T-helper 2 cell treated with Interferon-gamma antibody and Interleukin-4, amounts not matched to agents 5 μg/mL and 100 μg/mL, for 36 hours (primary cell): ENCODE results near the gene ENPP6.
"Not testable (repeated sequence)": the region's sequence is repeated elsewhere in the genome, so short reads cannot be mapped to it uniquely, and the experiment has no call there.

ENCODE experiments used
- DNase-seq: peaks from one replicate; pipeline ENCODE4 v3.0.0; 2021; ENCODE audit warnings: low spot score
- H3K27ac Mint-ChIP-seq: one replicate; pipeline ENCODE4 v1.8.0; 2021; ENCODE audit warnings: mild to moderate bottlenecking, mixed read lengths
- H3K27me3 Mint-ChIP-seq: one replicate; pipeline ENCODE4 v1.8.0; 2021; ENCODE audit warnings: low read depth, mixed read lengths
- H3K36me3 Mint-ChIP-seq: one replicate; pipeline ENCODE4 v1.8.0; 2021; ENCODE audit warnings: low read depth, mixed read lengths
- H3K4me1 Mint-ChIP-seq: one replicate; pipeline ENCODE4 v1.8.0; 2021; ENCODE audit warnings: low read depth, mixed read lengths
- H3K4me3 Mint-ChIP-seq: one replicate; pipeline ENCODE4 v1.8.0; 2022; ENCODE audit warnings: mild to moderate bottlenecking, moderate library complexity, mixed read lengths
- H3K9me3 Mint-ChIP-seq: one replicate; pipeline ENCODE4 v1.8.0; 2021; ENCODE audit warnings: mixed read lengths

Gene ENPP6

GRCh38 chr4:184142121-184143000, 75.3 kb downstream of the ENPP6 start:
- Mint-ChIP-seq H3K9me3 (no peaks in the 10 kb centered on the region), H3K36me3 (no peaks in the 10 kb centered on the region), H3K4me1 (no peaks in the 10 kb centered on the region), H3K27me3 (peaks cover 3% of the 10 kb centered on the region), H3K4me3 (no peak overlapping the region), H3K27ac (no peak overlapping the region)
- no peak for DNase-seq

GRCh38 chr4:184140901-184141300, 76.8 kb downstream of the ENPP6 start:
- H3K9me3 Mint-ChIP-seq, result peaks cover 11% of the 10 kb centered on the region
- not testable (repeated sequence) for H3K36me3 Mint-ChIP-seq, H3K4me3 Mint-ChIP-seq, DNase-seq, H3K27ac Mint-ChIP-seq, H3K27me3 Mint-ChIP-seq, H3K4me1 Mint-ChIP-seq

- Mint-ChIP-seq H3K9me3 (peaks cover 11% of the 10 kb centered on the region), H3K4me3 (no peak overlapping the region), H3K27ac (no peak overlapping the region), H3K27me3 (peaks cover 15% of the 10 kb centered on the region), H3K36me3 (no peaks in the 10 kb centered on the region), H3K4me1 (no peaks in the 10 kb centered on the region)
- DNase-seq, result no peak
Observed at GRCh38 chr4:184136525-184136924, 81.1 kb downstream of the ENPP6 start.

- Mint-ChIP-seq H3K27ac (no peak overlapping the region), H3K4me3 (no peak overlapping the region), H3K9me3 (no peaks in the 10 kb centered on the region), H3K4me1 (no peaks in the 10 kb centered on the region), H3K27me3 (peaks cover 15% of the 10 kb centered on the region), H3K36me3 (no peaks in the 10 kb centered on the region)
- no peak for DNase-seq
Observed at GRCh38 chr4:184126800-184127199, 90.9 kb downstream of the ENPP6 start.

- H3K4me3 Mint-ChIP-seq, result no peak overlapping the region
- no peak for DNase-seq
- H3K36me3 Mint-ChIP-seq, result no peaks in the 10 kb centered on the region
- peaks cover 9% of the 10 kb centered on the region for H3K27me3 Mint-ChIP-seq
- H3K27ac Mint-ChIP-seq, result no peak overlapping the region
- H3K9me3 Mint-ChIP-seq, result no peaks in the 10 kb centered on the region
- H3K4me1 Mint-ChIP-seq, result no peaks in the 10 kb centered on the region
Observed at GRCh38 chr4:184122631-184123408, 94.9 kb downstream of the ENPP6 start.

- DNase-seq, result no peak
- no peak overlapping the region for H3K4me3 Mint-ChIP-seq
Observed at GRCh38 chr4:184120549-184121127, 97.0 kb downstream of the ENPP6 start.

GRCh38 chr4:184117662-184118199, 99.9 kb downstream of the ENPP6 start:
- H3K4me1 Mint-ChIP-seq, result no peaks in the 10 kb centered on the region
- no peaks in the 10 kb centered on the region for H3K9me3 Mint-ChIP-seq
- H3K36me3 Mint-ChIP-seq, result no peaks in the 10 kb centered on the region
- H3K27ac Mint-ChIP-seq, result no peak overlapping the region
- H3K27me3 Mint-ChIP-seq, result no peaks in the 10 kb centered on the region
- DNase-seq, result no peak
- no peak overlapping the region for H3K4me3 Mint-ChIP-seq

More at GRCh38 chr4:184120549-184121127, 97.0 kb downstream of the ENPP6 start:
- Mint-ChIP-seq H3K9me3 (no peaks in the 10 kb centered on the region), H3K27ac (no peak overlapping the region), H3K36me3 (no peaks in the 10 kb centered on the region), H3K4me1 (no peaks in the 10 kb centered on the region), H3K27me3 (peaks cover 4% of the 10 kb centered on the region)

- Mint-ChIP-seq H3K4me1 (no peaks in the 10 kb centered on the region), H3K36me3 (no peaks in the 10 kb centered on the region), H3K9me3 (no peaks in the 10 kb centered on the region), H3K27ac (no peak overlapping the region), H3K27me3 (no peaks in the 10 kb centered on the region), H3K4me3 (no peak overlapping the region)
- DNase-seq, result no peak
Observed at GRCh38 chr4:184115399-184115798, 102.3 kb downstream of the ENPP6 start.

- DNase-seq, result no peak
- Mint-ChIP-seq H3K4me3 (no peak overlapping the region), H3K27ac (no peak overlapping the region), H3K27me3 (no peaks in the 10 kb centered on the region), H3K36me3 (no peaks in the 10 kb centered on the region), H3K4me1 (no peaks in the 10 kb centered on the region), H3K9me3 (no peaks in the 10 kb centered on the region)
Observed at GRCh38 chr4:184114431-184114830, 103.2 kb downstream of the ENPP6 start.

GRCh38 chr4:184112006-184112550, 105.6 kb downstream of the ENPP6 start:
- H3K27ac Mint-ChIP-seq, result no peak overlapping the region
- H3K4me1 Mint-ChIP-seq, result no peaks in the 10 kb centered on the region
- no peaks in the 10 kb centered on the region for H3K27me3 Mint-ChIP-seq
- no peak overlapping the region for H3K4me3 Mint-ChIP-seq
- H3K36me3 Mint-ChIP-seq, result no peaks in the 10 kb centered on the region
- H3K9me3 Mint-ChIP-seq, result no peaks in the 10 kb centered on the region
- no peak for DNase-seq

- Mint-ChIP-seq H3K4me3 (no peak overlapping the region), H3K27me3 (no peaks in the 10 kb centered on the region), H3K36me3 (no peaks in the 10 kb centered on the region), H3K4me1 (no peaks in the 10 kb centered on the region), H3K9me3 (no peaks in the 10 kb centered on the region), H3K27ac (no peak overlapping the region)
- no peak for DNase-seq
Observed at GRCh38 chr4:184111233-184111832, 106.3 kb downstream of the ENPP6 start.

GRCh38 chr4:184110452-184111224, 107.0 kb downstream of the ENPP6 start:
- H3K9me3 Mint-ChIP-seq, result no peaks in the 10 kb centered on the region
- H3K27ac Mint-ChIP-seq, result no peak overlapping the region
- H3K36me3 Mint-ChIP-seq, result no peaks in the 10 kb centered on the region
- no peak for DNase-seq
- no peaks in the 10 kb centered on the region for H3K27me3 Mint-ChIP-seq
- H3K4me1 Mint-ChIP-seq, result no peaks in the 10 kb centered on the region
- H3K4me3 Mint-ChIP-seq, result no peak overlapping the region

GRCh38 chr4:184108006-184108501, 109.6 kb downstream of the ENPP6 start:
- Mint-ChIP-seq H3K27ac (no peak overlapping the region), H3K4me1 (no peaks in the 10 kb centered on the region), H3K9me3 (no peaks in the 10 kb centered on the region), H3K36me3 (no peaks in the 10 kb centered on the region), H3K27me3 (no peaks in the 10 kb centered on the region), H3K4me3 (no peak overlapping the region)
- DNase-seq, result no peak
